ENCODE results near the gene SPON1. TPM values are rescaled to one million over a fixed set of nuclear protein-coding genes. Genes with fewer than 3 reads are reported as not detected.

SPON1 gene
- total RNA-seq, 1 experiment from 2014 or later = 46.9 TPM

DNA sequence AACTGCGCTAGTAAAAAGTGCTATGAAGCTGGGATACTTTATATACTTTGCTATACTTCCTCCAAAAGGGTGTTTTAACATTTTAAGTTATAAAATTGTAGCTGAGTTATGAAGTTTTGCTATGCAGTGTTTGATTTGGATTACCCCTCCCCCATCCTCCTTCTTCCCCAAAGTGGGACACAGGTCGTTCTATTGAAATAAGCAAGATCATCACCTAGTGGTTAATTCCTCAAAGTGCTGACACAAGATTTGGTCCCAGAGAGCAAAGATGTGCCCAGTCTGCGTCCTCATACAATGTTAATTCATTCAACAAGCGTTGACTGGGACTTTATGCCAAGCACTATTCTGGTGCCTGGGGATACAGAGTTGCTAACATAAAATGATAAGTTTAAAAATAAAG, 78.5 kb downstream of the SPON1 start:
- Mint-ChIP-seq H3K27me3 (ENCODE audit: insufficient read depth, unreplicated experiment) (no peaks in the 10 kb centered on the region), H3K27ac (ENCODE audit: unreplicated experiment) (no peak overlapping the region), H3K36me3 (ENCODE audit: insufficient read depth, unreplicated experiment) (no peaks in the 10 kb centered on the region), H3K4me3 (ENCODE audit: unreplicated experiment) (no peak overlapping the region), H3K4me1 (ENCODE audit: low read depth, unreplicated experiment) (no peaks in the 10 kb centered on the region), H3K9me3 (ENCODE audit: unreplicated experiment) (no peaks in the 10 kb centered on the region)
- POLR2A ChIA-PET = no interaction called here
- Histone ChIP-seq H3K27me3 (replicated peaks; ENCODE audit: control insufficient read depth, insufficient read depth, low read length) (no peaks in the 10 kb centered on the region), H3K9me3 (no peaks in the 10 kb centered on the region), H3K36me3 (ENCODE audit: control insufficient read depth, insufficient read depth, low read length) (no peaks in the 10 kb centered on the region; the same call in 1 of the 2 replicates), H3K4me1 (peaks cover 15% of the 10 kb centered on the region), H3K4me3 (ENCODE audit: low read depth, low read length) (no peak overlapping the region)
- CTCF ChIA-PET = interaction anchor here (1.3 kb wide), 1 partner anchor 76 kb away, joined by 4 read pairs; no protein-coding TSS in a partner anchor
- TF ChIP-seq, protein P1, sequence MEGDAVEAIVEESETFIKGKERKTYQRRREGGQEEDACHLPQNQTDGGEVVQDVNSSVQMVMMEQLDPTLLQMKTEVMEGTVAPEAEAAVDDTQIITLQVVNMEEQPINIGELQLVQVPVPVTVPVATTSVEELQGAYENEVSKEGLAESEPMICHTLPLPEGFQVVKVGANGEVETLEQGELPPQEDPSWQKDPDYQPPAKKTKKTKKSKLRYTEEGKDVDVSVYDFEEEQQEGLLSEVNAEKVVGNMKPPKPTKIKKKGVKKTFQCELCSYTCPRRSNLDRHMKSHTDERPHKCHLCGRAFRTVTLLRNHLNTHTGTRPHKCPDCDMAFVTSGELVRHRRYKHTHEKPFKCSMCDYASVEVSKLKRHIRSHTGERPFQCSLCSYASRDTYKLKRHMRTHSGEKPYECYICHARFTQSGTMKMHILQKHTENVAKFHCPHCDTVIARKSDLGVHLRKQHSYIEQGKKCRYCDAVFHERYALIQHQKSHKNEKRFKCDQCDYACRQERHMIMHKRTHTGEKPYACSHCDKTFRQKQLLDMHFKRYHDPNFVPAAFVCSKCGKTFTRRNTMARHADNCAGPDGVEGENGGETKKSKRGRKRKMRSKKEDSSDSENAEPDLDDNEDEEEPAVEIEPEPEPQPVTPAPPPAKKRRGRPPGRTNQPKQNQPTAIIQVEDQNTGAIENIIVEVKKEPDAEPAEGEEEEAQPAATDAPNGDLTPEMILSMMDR (IDR thresholded peaks at IDR 0.05; ENCODE audit: insufficient read depth in 1 of 2, low read depth in 1 of 2, low read length in 1 of 2, severe bottlenecking in 1 of 2, unreplicated experiment in 1 of 2) = peak; percentile 43 to 67
- intact Hi-C loops (cut with micrococcal nuclease; ENCODE audit: unreplicated experiment) = loop anchor here (1.0 kb wide), 6 partner anchors 26 to 208 kb away; no protein-coding TSS in a partner anchor
- BruUV-seq (replicated peaks) = no TSS peak
- DNase-seq = peak in 1 of 2 experiments; percentile 34

- TF ChIP-seq, protein P1 (IDR thresholded peaks at IDR 0.05; ENCODE audit: insufficient read depth in 1 of 2, low read depth in 1 of 2, low read length in 1 of 2, severe bottlenecking in 1 of 2, unreplicated experiment in 1 of 2) = no peak
- POLR2A ChIA-PET = no interaction called here
- Histone ChIP-seq H3K36me3 (ENCODE audit: control insufficient read depth, insufficient read depth, low read length) (no peaks in the 10 kb centered on the region; the same call in 1 of the 2 replicates), H3K9me3 (no peaks in the 10 kb centered on the region), H3K27me3 (replicated peaks; ENCODE audit: control insufficient read depth, insufficient read depth, low read length) (no peaks in the 10 kb centered on the region), H3K4me1 (peaks cover 10% of the 10 kb centered on the region), H3K4me3 (ENCODE audit: low read depth, low read length) (no peak overlapping the region)
- CTCF ChIA-PET = interaction anchor here (1.3 kb wide), 1 partner anchor 76 kb away, joined by 4 read pairs; no protein-coding TSS in a partner anchor
- no peaks in the 10 kb centered on the region for H3K9me3 Mint-ChIP-seq (ENCODE audit: unreplicated experiment)
- no peaks in the 10 kb centered on the region for H3K36me3 Mint-ChIP-seq (ENCODE audit: insufficient read depth, unreplicated experiment)
- H3K27ac Mint-ChIP-seq (ENCODE audit: unreplicated experiment) = no peak overlapping the region
- no peak overlapping the region for H3K4me3 Mint-ChIP-seq (ENCODE audit: unreplicated experiment)
- intact Hi-C loops (cut with micrococcal nuclease; ENCODE audit: unreplicated experiment) = loop anchor here (1.0 kb wide), 6 partner anchors 26 to 208 kb away; no protein-coding TSS in a partner anchor
- no peaks in the 10 kb centered on the region for H3K4me1 Mint-ChIP-seq (ENCODE audit: low read depth, unreplicated experiment)
- no peaks in the 10 kb centered on the region for H3K27me3 Mint-ChIP-seq (ENCODE audit: insufficient read depth, unreplicated experiment)
- DNase-seq = peak in 1 of 2 experiments; percentile 10
- no TSS peak for BruUV-seq (replicated peaks)
Measured at GRCh38 chr11:14041565-14041964, 79.0 kb downstream of the SPON1 start.

- H3K4me1 ChIP-seq = peaks cover 9% of the 10 kb centered on the region
- ChIA-PET POLR2A (no interaction called here), CTCF (no interaction called here)
- Mint-ChIP-seq H3K27me3 (ENCODE audit: insufficient read depth, unreplicated experiment) (no peaks in the 10 kb centered on the region), H3K27ac (ENCODE audit: unreplicated experiment) (no peak overlapping the region), H3K4me1 (ENCODE audit: low read depth, unreplicated experiment) (no peaks in the 10 kb centered on the region), H3K36me3 (ENCODE audit: insufficient read depth, unreplicated experiment) (no peaks in the 10 kb centered on the region), H3K4me3 (ENCODE audit: unreplicated experiment) (no peak overlapping the region), H3K9me3 (ENCODE audit: unreplicated experiment) (no peaks in the 10 kb centered on the region)
- H3K9me3 ChIP-seq = no peaks in the 10 kb centered on the region
- no peaks in the 10 kb centered on the region for H3K27me3 ChIP-seq (replicated peaks; ENCODE audit: control insufficient read depth, insufficient read depth, low read length)
- intact Hi-C loops (cut with micrococcal nuclease; ENCODE audit: unreplicated experiment) = no loop called here
- no peaks in the 10 kb centered on the region; the same call in 1 of the 2 replicates for H3K36me3 ChIP-seq (ENCODE audit: control insufficient read depth, insufficient read depth, low read length)
- DNase-seq = no peak
- no TSS peak for BruUV-seq (replicated peaks)
- no peak overlapping the region for H3K4me3 ChIP-seq (ENCODE audit: low read depth, low read length)
- TF ChIP-seq, protein P1 (IDR thresholded peaks at IDR 0.05; ENCODE audit: insufficient read depth in 1 of 2, low read depth in 1 of 2, low read length in 1 of 2, severe bottlenecking in 1 of 2, unreplicated experiment in 1 of 2) = no peak
Measured at GRCh38 chr11:14042686-14043465, 80.4 kb downstream of the SPON1 start.
